ENCODE measurements around the gene CTF1.
A peak's percentile ranks its signal among the peaks of the same experiment; 100 is the strongest.

The CTF1 gene

DNA sequence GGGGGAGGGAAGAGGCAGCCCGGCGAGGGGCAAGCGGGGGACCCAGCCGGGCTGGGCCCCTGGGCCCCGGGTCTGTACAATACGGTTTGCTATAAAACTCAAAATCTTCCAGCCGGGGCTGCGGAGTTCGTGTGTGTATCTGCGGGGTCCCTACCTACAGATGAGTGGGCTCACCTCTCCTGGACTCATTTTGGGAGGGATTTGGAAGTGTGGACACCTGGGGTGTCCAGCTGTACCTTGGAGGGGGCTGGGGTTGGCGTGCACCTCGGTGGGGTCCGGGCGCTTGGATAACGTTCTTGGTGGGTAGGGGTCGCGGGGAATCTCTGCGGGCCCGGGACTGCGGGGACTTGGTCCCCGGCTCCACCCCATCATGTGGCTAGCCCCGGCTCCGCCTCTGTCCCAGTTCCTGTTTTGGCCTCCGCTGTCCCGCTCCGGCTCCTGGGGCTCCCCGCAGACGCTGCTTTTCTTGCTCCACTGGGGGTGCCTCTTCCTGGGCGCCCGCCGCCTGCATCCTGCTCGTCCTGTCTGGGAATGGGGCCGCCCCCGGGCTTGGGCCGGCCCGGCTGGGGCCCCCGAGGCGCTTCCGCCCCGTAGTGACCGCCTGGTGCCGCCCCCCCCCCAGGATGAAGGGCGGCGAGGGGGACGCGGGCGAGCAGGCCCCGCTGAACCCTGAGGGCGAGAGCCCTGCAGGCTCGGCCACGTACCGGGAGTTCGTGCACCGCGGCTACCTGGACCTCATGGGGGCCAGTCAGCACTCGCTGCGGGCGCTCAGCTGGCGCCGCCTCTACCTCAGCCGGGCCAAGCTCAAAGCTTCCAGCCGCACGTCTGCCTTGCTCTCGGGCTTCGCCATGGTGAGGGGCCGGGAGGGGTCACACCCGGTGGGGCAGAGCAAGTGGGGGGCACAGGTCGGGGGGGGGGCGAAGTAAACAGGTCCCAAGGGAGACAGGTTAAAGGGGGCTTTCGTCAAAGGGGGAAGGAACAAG is 52.5 kb downstream of the CTF1 start, which contains the start of gene ORAI3:
Gene ORAI3 (plus strand): TSS at position 402 of the 983 bp plus-strand sequence. CDS start 222 bp downstream, at position 624.
- TF ChIP-seq, protein P1, sequence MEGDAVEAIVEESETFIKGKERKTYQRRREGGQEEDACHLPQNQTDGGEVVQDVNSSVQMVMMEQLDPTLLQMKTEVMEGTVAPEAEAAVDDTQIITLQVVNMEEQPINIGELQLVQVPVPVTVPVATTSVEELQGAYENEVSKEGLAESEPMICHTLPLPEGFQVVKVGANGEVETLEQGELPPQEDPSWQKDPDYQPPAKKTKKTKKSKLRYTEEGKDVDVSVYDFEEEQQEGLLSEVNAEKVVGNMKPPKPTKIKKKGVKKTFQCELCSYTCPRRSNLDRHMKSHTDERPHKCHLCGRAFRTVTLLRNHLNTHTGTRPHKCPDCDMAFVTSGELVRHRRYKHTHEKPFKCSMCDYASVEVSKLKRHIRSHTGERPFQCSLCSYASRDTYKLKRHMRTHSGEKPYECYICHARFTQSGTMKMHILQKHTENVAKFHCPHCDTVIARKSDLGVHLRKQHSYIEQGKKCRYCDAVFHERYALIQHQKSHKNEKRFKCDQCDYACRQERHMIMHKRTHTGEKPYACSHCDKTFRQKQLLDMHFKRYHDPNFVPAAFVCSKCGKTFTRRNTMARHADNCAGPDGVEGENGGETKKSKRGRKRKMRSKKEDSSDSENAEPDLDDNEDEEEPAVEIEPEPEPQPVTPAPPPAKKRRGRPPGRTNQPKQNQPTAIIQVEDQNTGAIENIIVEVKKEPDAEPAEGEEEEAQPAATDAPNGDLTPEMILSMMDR (IDR thresholded peaks at IDR 0.05; ENCODE audit: extremely low read depth, missing control alignments) = no peak
- peak; percentile 92 for DNase-seq (ENCODE audit: low spot score)

DNA sequence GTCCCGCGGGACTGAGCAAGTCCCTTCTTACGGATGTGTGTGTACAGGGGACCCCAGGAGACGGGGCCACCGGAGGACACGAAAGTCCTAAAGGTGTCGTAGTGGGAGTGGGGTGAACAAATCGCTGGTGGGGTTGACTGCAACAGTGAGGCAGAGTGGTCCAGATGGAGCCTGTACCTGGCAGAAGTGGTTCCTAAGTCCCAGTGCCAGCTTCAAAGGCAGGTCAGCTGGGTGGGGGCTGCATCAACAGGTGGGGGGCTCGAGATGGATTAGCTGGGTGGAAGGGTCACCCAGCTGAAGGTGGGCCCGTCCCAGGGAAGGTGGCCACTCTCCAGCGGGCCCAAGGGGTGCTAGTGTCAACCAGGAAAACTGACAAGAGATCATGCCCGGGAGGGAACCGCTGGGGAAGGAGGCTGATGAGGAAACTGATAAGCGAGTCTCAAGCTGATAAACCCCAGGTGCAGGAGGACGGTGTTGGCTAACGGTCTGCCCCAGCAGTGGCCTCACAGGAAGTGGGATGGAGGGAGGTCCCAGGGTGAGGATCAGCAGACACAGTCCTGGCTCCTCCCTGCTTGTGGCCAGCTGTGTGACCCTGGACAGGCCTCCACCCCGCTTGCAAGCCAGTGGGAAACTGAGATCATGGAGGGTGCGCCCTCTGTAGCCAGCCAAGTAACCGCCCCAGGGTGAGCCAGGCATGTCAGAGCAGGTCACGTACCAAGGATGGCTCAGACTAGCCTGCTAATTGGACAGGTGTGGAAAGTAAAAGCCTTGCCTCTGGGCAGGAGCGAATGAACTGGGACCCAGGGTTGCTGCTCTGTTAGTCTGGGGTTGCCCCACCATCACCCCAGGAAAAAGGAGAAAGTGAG is 53.5 kb downstream of the CTF1 start:
- DNase-seq (ENCODE audit: low spot score) = peak; percentile 77
- TF ChIP-seq, protein P1 (IDR thresholded peaks at IDR 0.05; ENCODE audit: extremely low read depth, missing control alignments) = peak; percentile 30

DNA sequence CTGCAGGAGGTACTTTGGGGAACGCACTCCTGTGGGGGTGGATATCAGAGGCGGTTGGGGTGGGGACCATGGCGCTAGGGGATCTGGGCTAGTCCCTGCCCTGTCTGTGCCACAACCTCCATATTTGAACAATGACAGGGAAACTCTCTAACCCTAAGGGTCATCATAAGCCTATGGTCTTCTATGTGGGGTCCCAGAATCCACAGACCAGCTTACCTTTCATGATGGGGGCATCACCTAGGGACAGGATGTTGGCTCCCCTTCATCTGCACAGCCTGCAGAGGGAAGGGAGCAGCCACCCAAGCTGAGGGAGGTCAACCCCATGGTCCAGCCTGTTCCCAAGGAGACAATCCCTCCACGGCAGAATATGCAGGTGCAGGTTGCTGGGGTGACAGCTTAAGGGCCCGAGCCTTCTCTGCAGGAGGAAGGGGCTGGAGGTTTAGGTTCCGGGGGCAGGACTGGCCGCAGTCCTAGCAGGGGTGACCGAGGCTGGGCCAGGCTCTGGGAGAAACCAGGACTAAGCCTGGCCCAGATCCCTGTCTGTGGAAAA is 54.2 kb downstream of the CTF1 start:
- DNase-seq (ENCODE audit: low spot score) = no peak
- TF ChIP-seq, protein P1 (IDR thresholded peaks at IDR 0.05; ENCODE audit: extremely low read depth, missing control alignments) = no peak

DNA sequence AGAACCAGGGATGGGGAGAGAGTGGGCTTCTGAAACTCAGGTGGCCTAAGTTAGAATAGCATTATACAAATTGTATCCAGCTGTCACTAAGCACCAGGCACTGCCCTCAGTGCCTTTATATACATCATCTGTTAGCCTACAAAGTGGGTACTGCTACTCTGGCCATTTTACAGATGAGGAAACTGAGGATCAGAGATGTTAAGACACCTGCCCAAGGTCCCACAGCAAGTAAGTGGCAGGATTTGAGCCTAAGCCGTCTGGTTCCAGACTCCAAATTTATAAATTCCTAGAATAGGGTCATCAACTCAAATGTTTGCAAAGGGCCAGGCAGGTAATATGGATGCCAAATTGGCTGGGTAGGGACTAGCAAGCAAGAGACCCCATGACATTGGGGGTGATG is 54.8 kb downstream of the CTF1 start:
- DNase-seq (ENCODE audit: low spot score) = no peak
- TF ChIP-seq, protein P1 (IDR thresholded peaks at IDR 0.05; ENCODE audit: extremely low read depth, missing control alignments) = no peak

DNA sequence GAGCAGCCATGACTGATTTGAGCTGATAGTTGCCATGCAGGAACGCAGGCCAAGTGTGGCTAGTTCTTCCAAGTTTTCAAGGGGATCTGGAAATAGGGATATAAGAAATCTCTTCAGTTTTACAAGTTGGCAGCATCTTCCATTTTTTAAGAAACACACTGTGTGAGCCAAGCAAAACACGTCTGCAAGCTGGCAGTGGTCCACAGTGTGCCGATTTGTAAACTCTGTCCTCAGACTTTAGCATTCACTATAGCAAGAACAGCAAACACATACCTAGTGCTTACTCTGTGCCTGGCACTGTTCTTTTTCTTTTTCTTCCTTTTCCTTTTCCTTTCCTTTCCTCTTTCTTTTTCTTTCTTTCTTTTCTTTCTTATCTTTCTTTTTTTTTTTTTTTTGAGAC is 55.3 kb downstream of the CTF1 start:
- TF ChIP-seq, protein P1 (IDR thresholded peaks at IDR 0.05; ENCODE audit: extremely low read depth, missing control alignments) = no peak
- no peak for DNase-seq (ENCODE audit: low spot score)

DNA sequence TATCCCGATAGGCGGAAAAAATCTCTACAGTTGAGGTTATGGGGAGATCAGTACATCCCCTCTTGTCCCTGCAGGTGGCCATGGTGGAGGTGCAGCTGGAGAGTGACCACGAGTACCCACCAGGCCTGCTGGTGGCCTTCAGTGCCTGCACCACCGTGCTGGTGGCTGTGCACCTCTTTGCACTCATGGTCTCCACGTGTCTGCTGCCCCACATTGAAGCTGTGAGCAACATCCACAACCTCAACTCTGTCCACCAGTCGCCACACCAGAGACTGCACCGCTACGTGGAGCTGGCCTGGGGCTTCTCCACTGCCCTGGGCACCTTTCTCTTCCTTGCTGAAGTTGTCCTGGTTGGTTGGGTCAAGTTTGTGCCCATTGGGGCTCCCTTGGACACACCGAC is 56.7 kb downstream of the CTF1 start:
- no peak for DNase-seq (ENCODE audit: low spot score)

More for the DNA sequence above, 56.7 kb downstream of the CTF1 start:
- TF ChIP-seq, protein P1 (IDR thresholded peaks at IDR 0.05; ENCODE audit: extremely low read depth, missing control alignments) = no peak
